GM23338 (cell line): ENCODE data around the gene ANTKMT. TPM values are rescaled to one million over a fixed set of nuclear protein-coding genes. Genes with fewer than 3 reads are reported as not detected.

Experiments used
- CREB1 ChIP-seq: fragments of 250-450 bp; sonication (Bioruptor Pico); IDR thresholded peaks from 2 replicates; pipeline ENCODE4 v1.5.0; 2020; ENCODE audit warnings: low read depth, mild to moderate bottlenecking, moderate library complexity
- EZH2 ChIP-seq: fragments of 200-600 bp; sonication (generic); IDR thresholded peaks from one replicate; pipeline ENCODE4 v1.8.0; 2017; ENCODE audit warnings: antibody characterized with exemption, mild to moderate bottlenecking, low read depth; ENCODE audit not compliant: unreplicated experiment
- EZH2phosphoT487 ChIP-seq: fragments of 200-600 bp; sonication (generic); IDR thresholded peaks from one replicate; pipeline ENCODE4 v1.8.1; 2018; ENCODE audit warnings: antibody characterized with exemption; ENCODE audit not compliant: unreplicated experiment
- REST ChIP-seq: IDR thresholded peaks from one replicate; pipeline ENCODE4 v1.6.1; 2018; ENCODE audit warnings: antibody characterized with exemption; ENCODE audit not compliant: unreplicated experiment
- STAT1 ChIP-seq: IDR thresholded peaks from one replicate; pipeline ENCODE4 v1.6.1; 2016; ENCODE audit warnings: antibody characterized with exemption; ENCODE audit not compliant: unreplicated experiment
- ZNF114 ChIP-seq: fragments of 250-450 bp; sonication (Bioruptor Pico); IDR thresholded peaks from 2 replicates; pipeline ENCODE4 v1.5.0; 2020; ENCODE audit warnings: mild to moderate bottlenecking, moderate library complexity
- ZNF331 ChIP-seq: fragments of 250-450 bp; sonication (Bioruptor Pico); IDR thresholded peaks from 2 replicates; pipeline ENCODE4 v1.5.0; 2020; ENCODE audit warnings: low read depth, mild to moderate bottlenecking, moderate library complexity
- ZNF462 ChIP-seq: fragments of 250-450 bp; sonication (Bioruptor Pico); IDR thresholded peaks from 2 replicates; pipeline ENCODE4 v1.5.0; 2020; ENCODE audit warnings: mild to moderate bottlenecking, moderate library complexity
- polyA plus RNA-seq: library from polyadenylated mRNA; unstranded; fragments of >200 nt; fragmentation: Nextera tagmentation; extraction: Ambion mirVana; gene quantifications from 2 replicates; pipeline ENCODE4 v1.2.1, GENCODE V29; 2016
- total RNA-seq: library from RNA; depleted of rRNA; stranded (reverse); fragments of >200 nt; shearing (Covaris generic); gene quantifications from 2 replicates; pipeline ENCODE4 v1.2.3, GENCODE V29; 2014

The ANTKMT gene
- total and polyA plus RNA-seq, 2 experiments from 2014 or later: 23.8 to 37.2 TPM

GRCh38 chr16:727291-727977 is 6.5 kb downstream of the ANTKMT start (continued):
- TF ChIP-seq ZNF462 (CRISPR knock-in tag): no peak
- no peak for TF ChIP-seq ZNF114 (CRISPR knock-in tag)
- no peak for TF ChIP-seq CREB1 (CRISPR knock-in tag)
- no peak for TF ChIP-seq EZH2phosphoT487
- TF ChIP-seq REST: no peak
- TF ChIP-seq ZNF331: no peak
- TF ChIP-seq STAT1: no peak
- TF ChIP-seq EZH2: no peak
